Measurements from ENCODE around the gene CYP26B1. TPM values are rescaled to one million over a fixed set of nuclear protein-coding genes. Genes with fewer than 3 reads are reported as not detected.
A peak's percentile ranks its signal among the peaks of the same experiment; 100 is the strongest.

The CYP26B1 gene
- total and polyA plus RNA-seq, 4 donors, result 0.47 to 1.8 (median 0.65) TPM

DNA sequence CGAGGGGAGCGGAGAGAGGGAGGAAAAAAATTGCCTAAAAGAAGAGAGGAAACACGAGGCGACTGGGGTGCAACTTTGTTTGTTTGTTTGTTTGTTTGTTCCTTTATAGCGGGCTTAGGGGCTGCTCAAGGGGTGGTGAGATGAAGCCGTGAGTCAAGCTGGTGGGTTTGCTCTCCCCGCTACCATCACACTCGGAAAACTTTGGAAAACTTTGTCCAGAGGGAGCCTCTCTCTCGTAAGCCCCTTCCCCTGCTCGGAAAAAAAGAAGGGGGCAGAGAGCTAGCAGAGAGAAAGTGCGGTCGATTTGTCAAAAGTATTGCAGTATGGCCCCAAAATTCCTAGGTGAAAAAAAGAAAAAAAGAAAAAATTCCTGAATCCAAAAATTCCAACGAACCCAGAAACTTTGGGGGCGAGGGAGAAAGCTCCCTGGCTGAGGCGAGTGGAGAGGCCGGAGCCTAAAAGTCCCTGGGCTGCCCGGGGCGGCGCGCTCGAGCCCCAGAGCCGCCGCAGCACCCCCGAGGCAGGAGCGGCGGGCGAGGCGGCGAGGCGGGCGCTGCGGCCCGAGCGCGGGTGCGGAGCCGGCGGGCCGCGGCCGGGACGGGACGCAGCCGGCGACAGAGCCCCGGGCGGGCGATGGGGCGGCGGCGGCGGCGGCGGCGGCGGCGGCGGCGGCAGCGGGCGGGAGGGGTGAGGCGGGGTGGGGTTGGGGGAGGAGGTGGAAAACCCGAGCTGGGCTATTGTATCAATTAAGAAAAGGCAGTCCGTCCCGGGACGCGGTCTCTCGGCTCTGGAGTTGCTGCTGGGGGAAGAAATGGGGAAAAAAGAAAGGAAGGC is 558 bp upstream of the CYP26B1 start:
- H3K4me3 ChIP-seq (ENCODE audit: low read depth in 1 of 3, low read length in 3 of 3), result peak overlapping the region in 2 of 3 donors; percentile 47 to 52
- no peak overlapping the region for H3K27ac ChIP-seq (ENCODE audit: low read depth in 1 of 2, low read length in 2 of 2)
- no peak overlapping the region for H3K9ac ChIP-seq (ENCODE audit: low read depth in 1 of 2, low read length in 2 of 2)
- whole genome bisulfite sequencing, result 3% methylated on average over 68 of the region's 68 CpGs
- H3K9me3 ChIP-seq (ENCODE audit: control insufficient read depth in 4 of 4, low read length in 3 of 4), result peaks cover 0 to 7% (median 0%) of the 10 kb centered on the region in 4 donors
- DNase-seq (ENCODE audit: low spot score), result peak; percentile 16
- peaks cover 27 to 65% (median 44%) of the 10 kb centered on the region in 4 donors for H3K4me1 ChIP-seq (ENCODE audit: control insufficient read depth in 4 of 4, insufficient read depth in 4 of 4, low read length in 3 of 4)
- peaks cover 4 to 8% (median 7%) of the 10 kb centered on the region in 4 donors for H3K27me3 ChIP-seq (ENCODE audit: control insufficient read depth in 4 of 4, insufficient read depth in 4 of 4, low read length in 3 of 4)
- no peaks in the 10 kb centered on the region for H3K36me3 ChIP-seq (ENCODE audit: control insufficient read depth in 4 of 4, insufficient read depth in 3 of 4, low read depth in 1 of 4, low read length in 3 of 4)
- no peak for TF ChIP-seq FOXA1 (IDR thresholded peaks at IDR 0.05)
- TF ChIP-seq HNF4G (IDR thresholded peaks at IDR 0.05), result no peak
- TF ChIP-seq, protein P1, sequence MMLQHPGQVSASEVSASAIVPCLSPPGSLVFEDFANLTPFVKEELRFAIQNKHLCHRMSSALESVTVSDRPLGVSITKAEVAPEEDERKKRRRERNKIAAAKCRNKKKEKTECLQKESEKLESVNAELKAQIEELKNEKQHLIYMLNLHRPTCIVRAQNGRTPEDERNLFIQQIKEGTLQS (IDR thresholded peaks at IDR 0.05), result no peak
- no peak for TF ChIP-seq JUND (IDR thresholded peaks at IDR 0.05)
- no peak for TF ChIP-seq FOXA2 (IDR thresholded peaks at IDR 0.05)
- TF ChIP-seq HNF4A (conservative IDR thresholded peaks at IDR 0.05), result no peak
- no peak for TF ChIP-seq GABPA (IDR thresholded peaks at IDR 0.05 in 1 of 2, conservative IDR thresholded peaks at IDR 0.05 in 1 of 2)
- no peak for TF ChIP-seq RAD21 (IDR thresholded peaks at IDR 0.05)
- no peak for TF ChIP-seq TAF1 (conservative IDR thresholded peaks at IDR 0.05)
- TF ChIP-seq, protein P2, sequence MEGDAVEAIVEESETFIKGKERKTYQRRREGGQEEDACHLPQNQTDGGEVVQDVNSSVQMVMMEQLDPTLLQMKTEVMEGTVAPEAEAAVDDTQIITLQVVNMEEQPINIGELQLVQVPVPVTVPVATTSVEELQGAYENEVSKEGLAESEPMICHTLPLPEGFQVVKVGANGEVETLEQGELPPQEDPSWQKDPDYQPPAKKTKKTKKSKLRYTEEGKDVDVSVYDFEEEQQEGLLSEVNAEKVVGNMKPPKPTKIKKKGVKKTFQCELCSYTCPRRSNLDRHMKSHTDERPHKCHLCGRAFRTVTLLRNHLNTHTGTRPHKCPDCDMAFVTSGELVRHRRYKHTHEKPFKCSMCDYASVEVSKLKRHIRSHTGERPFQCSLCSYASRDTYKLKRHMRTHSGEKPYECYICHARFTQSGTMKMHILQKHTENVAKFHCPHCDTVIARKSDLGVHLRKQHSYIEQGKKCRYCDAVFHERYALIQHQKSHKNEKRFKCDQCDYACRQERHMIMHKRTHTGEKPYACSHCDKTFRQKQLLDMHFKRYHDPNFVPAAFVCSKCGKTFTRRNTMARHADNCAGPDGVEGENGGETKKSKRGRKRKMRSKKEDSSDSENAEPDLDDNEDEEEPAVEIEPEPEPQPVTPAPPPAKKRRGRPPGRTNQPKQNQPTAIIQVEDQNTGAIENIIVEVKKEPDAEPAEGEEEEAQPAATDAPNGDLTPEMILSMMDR (IDR thresholded peaks at IDR 0.05; ENCODE audit: low read depth, low read length, missing input control), result no peak
- TF ChIP-seq, protein P3, sequence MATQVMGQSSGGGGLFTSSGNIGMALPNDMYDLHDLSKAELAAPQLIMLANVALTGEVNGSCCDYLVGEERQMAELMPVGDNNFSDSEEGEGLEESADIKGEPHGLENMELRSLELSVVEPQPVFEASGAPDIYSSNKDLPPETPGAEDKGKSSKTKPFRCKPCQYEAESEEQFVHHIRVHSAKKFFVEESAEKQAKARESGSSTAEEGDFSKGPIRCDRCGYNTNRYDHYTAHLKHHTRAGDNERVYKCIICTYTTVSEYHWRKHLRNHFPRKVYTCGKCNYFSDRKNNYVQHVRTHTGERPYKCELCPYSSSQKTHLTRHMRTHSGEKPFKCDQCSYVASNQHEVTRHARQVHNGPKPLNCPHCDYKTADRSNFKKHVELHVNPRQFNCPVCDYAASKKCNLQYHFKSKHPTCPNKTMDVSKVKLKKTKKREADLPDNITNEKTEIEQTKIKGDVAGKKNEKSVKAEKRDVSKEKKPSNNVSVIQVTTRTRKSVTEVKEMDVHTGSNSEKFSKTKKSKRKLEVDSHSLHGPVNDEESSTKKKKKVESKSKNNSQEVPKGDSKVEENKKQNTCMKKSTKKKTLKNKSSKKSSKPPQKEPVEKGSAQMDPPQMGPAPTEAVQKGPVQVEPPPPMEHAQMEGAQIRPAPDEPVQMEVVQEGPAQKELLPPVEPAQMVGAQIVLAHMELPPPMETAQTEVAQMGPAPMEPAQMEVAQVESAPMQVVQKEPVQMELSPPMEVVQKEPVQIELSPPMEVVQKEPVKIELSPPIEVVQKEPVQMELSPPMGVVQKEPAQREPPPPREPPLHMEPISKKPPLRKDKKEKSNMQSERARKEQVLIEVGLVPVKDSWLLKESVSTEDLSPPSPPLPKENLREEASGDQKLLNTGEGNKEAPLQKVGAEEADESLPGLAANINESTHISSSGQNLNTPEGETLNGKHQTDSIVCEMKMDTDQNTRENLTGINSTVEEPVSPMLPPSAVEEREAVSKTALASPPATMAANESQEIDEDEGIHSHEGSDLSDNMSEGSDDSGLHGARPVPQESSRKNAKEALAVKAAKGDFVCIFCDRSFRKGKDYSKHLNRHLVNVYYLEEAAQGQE (IDR thresholded peaks at IDR 0.05), result no peak
- TF ChIP-seq, protein P4, sequence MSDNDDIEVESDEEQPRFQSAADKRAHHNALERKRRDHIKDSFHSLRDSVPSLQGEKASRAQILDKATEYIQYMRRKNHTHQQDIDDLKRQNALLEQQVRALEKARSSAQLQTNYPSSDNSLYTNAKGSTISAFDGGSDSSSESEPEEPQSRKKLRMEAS (IDR thresholded peaks at IDR 0.05), result no peak
- no peak for TF ChIP-seq YY1 (IDR thresholded peaks at IDR 0.05)
- TF ChIP-seq SP1 (IDR thresholded peaks at IDR 0.05), result no peak
- TF ChIP-seq, protein P5, sequence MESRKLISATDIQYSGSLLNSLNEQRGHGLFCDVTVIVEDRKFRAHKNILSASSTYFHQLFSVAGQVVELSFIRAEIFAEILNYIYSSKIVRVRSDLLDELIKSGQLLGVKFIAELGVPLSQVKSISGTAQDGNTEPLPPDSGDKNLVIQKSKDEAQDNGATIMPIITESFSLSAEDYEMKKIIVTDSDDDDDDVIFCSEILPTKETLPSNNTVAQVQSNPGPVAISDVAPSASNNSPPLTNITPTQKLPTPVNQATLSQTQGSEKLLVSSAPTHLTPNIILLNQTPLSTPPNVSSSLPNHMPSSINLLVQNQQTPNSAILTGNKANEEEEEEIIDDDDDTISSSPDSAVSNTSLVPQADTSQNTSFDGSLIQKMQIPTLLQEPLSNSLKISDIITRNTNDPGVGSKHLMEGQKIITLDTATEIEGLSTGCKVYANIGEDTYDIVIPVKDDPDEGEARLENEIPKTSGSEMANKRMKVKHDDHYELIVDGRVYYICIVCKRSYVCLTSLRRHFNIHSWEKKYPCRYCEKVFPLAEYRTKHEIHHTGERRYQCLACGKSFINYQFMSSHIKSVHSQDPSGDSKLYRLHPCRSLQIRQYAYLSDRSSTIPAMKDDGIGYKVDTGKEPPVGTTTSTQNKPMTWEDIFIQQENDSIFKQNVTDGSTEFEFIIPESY (IDR thresholded peaks at IDR 0.05), result no peak
- TF ChIP-seq RXRA (IDR thresholded peaks at IDR 0.05), result no peak
- no peak for TF ChIP-seq EGR1 (IDR thresholded peaks at IDR 0.05; ENCODE audit: low read depth in 2 of 2)
- no peak for TF ChIP-seq NR2F2 (IDR thresholded peaks at IDR 0.05)

All from liver (tissue), 9 donors.